ENCODE results near the gene COL19A1.

COL19A1 gene

GRCh38 chr6:70060680-70061079, 194.3 kb downstream of the COL19A1 start:
- H3K4me3 ChIP-seq (ENCODE audit: low read length), result no peak overlapping the region
- H3K4me1 ChIP-seq (ENCODE audit: low read length), result peaks cover 18% of the 10 kb centered on the region
- H3K9ac ChIP-seq (ENCODE audit: low read length), result no peak overlapping the region
- no peak overlapping the region for H3K27ac ChIP-seq (ENCODE audit: low read length)
- H3K79me2 ChIP-seq (ENCODE audit: low read length), result no peaks in the 10 kb centered on the region
- TF ChIP-seq EZH2phosphoT487 (IDR thresholded peaks at IDR 0.05; ENCODE audit: low read depth) (no peak), CTCF (IDR thresholded peaks at IDR 0.05; ENCODE audit: low read depth, low read length) (no peak)
- H3K27me3 ChIP-seq (ENCODE audit: low read depth, low read length), result no peaks in the 10 kb centered on the region
- no peaks in the 10 kb centered on the region for H3K36me3 ChIP-seq (replicated peaks; ENCODE audit: low read depth, low read length)
- no peak overlapping the region for H2AFZ ChIP-seq (ENCODE audit: low read depth, low read length)
- H3K9me3 ChIP-seq (ENCODE audit: insufficient read depth, low read length), result no peaks in the 10 kb centered on the region
- H3K4me2 ChIP-seq (ENCODE audit: low read length), result no peak overlapping the region
- no peaks in the 10 kb centered on the region for H4K20me1 ChIP-seq (ENCODE audit: insufficient read depth, low read length)

GRCh38 chr6:70061546-70061945, 195.2 kb downstream of the COL19A1 start:
- TF ChIP-seq CTCF (IDR thresholded peaks at IDR 0.05; ENCODE audit: low read depth, low read length) (no peak), EZH2phosphoT487 (IDR thresholded peaks at IDR 0.05; ENCODE audit: low read depth) (no peak)
- H4K20me1 ChIP-seq (ENCODE audit: insufficient read depth, low read length), result no peaks in the 10 kb centered on the region
- no peak overlapping the region for H3K27ac ChIP-seq (ENCODE audit: low read length)

GRCh38 chr6:70062010-70062409, 195.7 kb downstream of the COL19A1 start:
- peaks cover 18% of the 10 kb centered on the region for H3K4me1 ChIP-seq (ENCODE audit: low read length)
- no peak overlapping the region for H3K4me3 ChIP-seq (ENCODE audit: low read length)
- H3K4me2 ChIP-seq (ENCODE audit: low read length), result no peak overlapping the region
- H4K20me1 ChIP-seq (ENCODE audit: insufficient read depth, low read length), result no peaks in the 10 kb centered on the region
- no peak overlapping the region for H3K27ac ChIP-seq (ENCODE audit: low read length)
- H3K36me3 ChIP-seq (replicated peaks; ENCODE audit: low read depth, low read length), result no peaks in the 10 kb centered on the region
- H3K9me3 ChIP-seq (ENCODE audit: insufficient read depth, low read length), result no peaks in the 10 kb centered on the region
- no peak for TF ChIP-seq CTCF (IDR thresholded peaks at IDR 0.05; ENCODE audit: low read depth, low read length)
- no peak for TF ChIP-seq EZH2phosphoT487 (IDR thresholded peaks at IDR 0.05; ENCODE audit: low read depth)
- no peaks in the 10 kb centered on the region for H3K27me3 ChIP-seq (ENCODE audit: low read depth, low read length)
- H2AFZ ChIP-seq (ENCODE audit: low read depth, low read length), result no peak overlapping the region
- H3K9ac ChIP-seq (ENCODE audit: low read length), result no peak overlapping the region
- H3K79me2 ChIP-seq (ENCODE audit: low read length), result no peaks in the 10 kb centered on the region

More at GRCh38 chr6:70061546-70061945, 195.2 kb downstream of the COL19A1 start:
- Histone ChIP-seq H3K36me3 (replicated peaks; ENCODE audit: low read depth, low read length) (no peaks in the 10 kb centered on the region), H3K9me3 (ENCODE audit: insufficient read depth, low read length) (no peaks in the 10 kb centered on the region), H3K79me2 (ENCODE audit: low read length) (no peaks in the 10 kb centered on the region), H3K27me3 (ENCODE audit: low read depth, low read length) (no peaks in the 10 kb centered on the region), H3K9ac (ENCODE audit: low read length) (no peak overlapping the region), H3K4me3 (ENCODE audit: low read length) (no peak overlapping the region), H2AFZ (ENCODE audit: low read depth, low read length) (no peak overlapping the region), H3K4me1 (ENCODE audit: low read length) (peaks cover 18% of the 10 kb centered on the region), H3K4me2 (ENCODE audit: low read length) (no peak overlapping the region)

GRCh38 chr6:70072540-70073179, 206.3 kb downstream of the COL19A1 start:
- H3K9ac ChIP-seq (ENCODE audit: low read length), result no peak overlapping the region
- no peaks in the 10 kb centered on the region for H3K4me1 ChIP-seq (ENCODE audit: low read length)
- no peaks in the 10 kb centered on the region for H3K36me3 ChIP-seq (replicated peaks; ENCODE audit: low read depth, low read length)
- TF ChIP-seq EZH2phosphoT487 (IDR thresholded peaks at IDR 0.05; ENCODE audit: low read depth) (no peak), CTCF (IDR thresholded peaks at IDR 0.05; ENCODE audit: low read depth, low read length) (no peak)
- H2AFZ ChIP-seq (ENCODE audit: low read depth, low read length), result no peak overlapping the region
- no peaks in the 10 kb centered on the region for H3K9me3 ChIP-seq (ENCODE audit: insufficient read depth, low read length)
- H3K4me2 ChIP-seq (ENCODE audit: low read length), result no peak overlapping the region
- H3K4me3 ChIP-seq (ENCODE audit: low read length), result no peak overlapping the region
- no peak overlapping the region for H3K27ac ChIP-seq (ENCODE audit: low read length)
- H3K27me3 ChIP-seq (ENCODE audit: low read depth, low read length), result no peaks in the 10 kb centered on the region
- H3K79me2 ChIP-seq (ENCODE audit: low read length), result no peaks in the 10 kb centered on the region
- H4K20me1 ChIP-seq (ENCODE audit: insufficient read depth, low read length), result no peaks in the 10 kb centered on the region

Measured in OCI-LY3 (cell line).